MCF 10A (cell line): ENCODE results near the gene CCR5AS.
"Not testable (repeated sequence)": the region's sequence is repeated elsewhere in the genome, so short reads cannot be mapped to it uniquely, and the experiment has no call there.

ENCODE experiments used
- BruUV-seq: library from RNA; stranded (reverse); fragments of 400-500 nt; replicated peaks from 2 replicates; lab custom pipeline; 2021; lab: Mats Ljungman, UMichigan
- CTCF ChIA-PET: fragments of 300-600 bp; sonication (Branson Sonifier 250); formaldehyde crosslinking; extraction: SDS; loops from one replicate; lab custom pipeline; 2021; ENCODE audit warnings: antibody characterized with exemption, inconsistent platforms; lab: Yijun Ruan, JAX
- POLR2A ChIA-PET: fragments of 300-600, 350-650 bp; sonication (Branson Sonifier 250); formaldehyde crosslinking; extraction: SDS; loops from one replicate; lab custom pipeline; 2020; ENCODE audit warnings: antibody characterized with exemption, inconsistent platforms; lab: Yijun Ruan, JAX
- DNase-seq: peaks from one replicate; pipeline ENCODE4 v3.0.0-alpha.2; 2018; ENCODE audit not compliant: unreplicated experiment
- H3K27ac Mint-ChIP-seq: one replicate; pipeline ENCODE4 v1.8.0; 2022; ENCODE audit warnings: mild to moderate bottlenecking, low read depth, mixed read lengths; ENCODE audit not compliant: unreplicated experiment
- H3K27me3 Mint-ChIP-seq: one replicate; pipeline ENCODE4 v1.8.0; 2022; ENCODE audit warnings: mixed read lengths; ENCODE audit not compliant: insufficient read depth, unreplicated experiment
- H3K36me3 Mint-ChIP-seq: one replicate; pipeline ENCODE4 v1.8.0; 2022; ENCODE audit warnings: mild to moderate bottlenecking, moderate library complexity, mixed read lengths; ENCODE audit not compliant: insufficient read depth, unreplicated experiment
- H3K4me1 Mint-ChIP-seq: one replicate; pipeline ENCODE4 v1.8.0; 2022; ENCODE audit warnings: mixed read lengths; ENCODE audit not compliant: insufficient read depth, unreplicated experiment
- H3K4me3 Mint-ChIP-seq: one replicate; pipeline ENCODE4 v1.8.0; 2022; ENCODE audit warnings: mild to moderate bottlenecking, moderate library complexity, mixed read lengths; ENCODE audit not compliant: unreplicated experiment
- H3K9me3 Mint-ChIP-seq: one replicate; pipeline ENCODE4 v1.8.0; 2022; ENCODE audit warnings: mixed read lengths; ENCODE audit not compliant: unreplicated experiment
- CTCF ChIP-seq: fragments of 200-600 bp; IDR thresholded peaks from one replicate; pipeline ENCODE4 v1.8.0; 2022; ENCODE audit warnings: antibody characterized with exemption, mild to moderate bottlenecking; ENCODE audit not compliant: unreplicated experiment
- intact Hi-C: fragments of 100-400 bp; cut with micrococcal nuclease; formaldehyde crosslinking; loops from 2 replicates; pipeline ENCODE4 v1.14.1; 2022

The CCR5AS gene

DNA sequence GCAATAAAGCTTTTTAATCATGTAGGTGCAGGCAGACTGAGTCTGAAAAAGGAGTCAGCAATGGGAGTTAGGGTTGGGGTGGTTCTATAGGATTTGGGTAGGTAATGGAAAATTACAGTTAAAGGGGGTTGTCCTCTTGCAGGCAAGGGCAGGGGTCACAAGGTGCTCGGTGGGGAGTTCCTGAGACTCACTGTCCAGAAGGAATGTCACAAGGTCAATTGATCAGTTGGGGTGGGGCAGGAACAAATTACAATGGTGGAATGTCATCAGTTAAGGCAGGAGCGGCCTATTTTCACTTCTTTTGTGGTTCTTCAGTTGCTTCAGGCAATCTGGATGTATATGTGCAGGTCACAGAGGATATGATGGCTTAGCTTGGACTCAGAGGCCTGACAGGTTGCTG, 13.9 kb downstream of the CCR5AS start:
- Mint-ChIP-seq H3K9me3 (no peaks in the 10 kb centered on the region), H3K27me3 (no peaks in the 10 kb centered on the region), H3K36me3 (peaks cover 6% of the 10 kb centered on the region), H3K4me3 (no peak overlapping the region), H3K27ac (no peak overlapping the region), H3K4me1 (peaks cover 17% of the 10 kb centered on the region)
- ChIA-PET POLR2A (no interaction called here), CTCF (interaction anchor here (0.6 kb wide), 1 partner anchor 55 kb away, joined by 3 read pairs; no protein-coding TSS in a partner anchor)
- intact Hi-C loops = no loop called here
- no TSS peak for BruUV-seq
- no peak for TF ChIP-seq CTCF
- DNase-seq = no peak

DNA sequence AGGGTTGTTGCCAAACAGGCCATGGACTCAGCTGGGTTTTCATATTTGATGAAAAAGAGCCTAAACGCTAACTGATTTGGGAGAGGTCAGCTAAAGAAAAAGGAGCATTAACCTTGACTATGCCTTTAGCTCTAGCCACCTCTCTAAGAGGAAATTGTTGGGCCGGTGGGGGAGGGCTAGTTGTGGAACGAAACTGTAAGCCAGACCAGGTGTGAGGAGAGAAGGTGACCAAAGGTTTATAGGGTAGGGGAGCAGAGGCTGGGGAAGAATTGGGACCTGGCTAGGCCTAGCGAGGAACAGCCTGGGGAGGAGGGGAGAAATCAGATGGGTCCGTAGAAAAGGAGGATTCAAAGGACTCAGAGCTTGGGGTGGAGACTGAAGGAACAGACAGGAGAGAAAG, 15.3 kb downstream of the CCR5AS start:
- BruUV-seq, H3K9me3 Mint-ChIP-seq, intact Hi-C loops, H3K4me3 Mint-ChIP-seq, DNase-seq, H3K36me3 Mint-ChIP-seq, H3K27me3 Mint-ChIP-seq, H3K27ac Mint-ChIP-seq: not testable (repeated sequence)
- peaks cover 22% of the 10 kb centered on the region for H3K4me1 Mint-ChIP-seq
- CTCF ChIA-PET = interaction anchor here (0.7 kb wide), 1 partner anchor 549 kb away, joined by 5 read pairs; no protein-coding TSS in a partner anchor
- POLR2A ChIA-PET = interaction anchor here (0.7 to 1.0 kb wide), 2 partner anchors 21 to 525 kb away, joined by 3 read pairs; partner anchors contain the start of gene CCR5

- Mint-ChIP-seq H3K27ac (no peak overlapping the region), H3K4me3 (no peak overlapping the region), H3K36me3 (peaks cover 6% of the 10 kb centered on the region), H3K9me3 (no peaks in the 10 kb centered on the region), H3K27me3 (no peaks in the 10 kb centered on the region), H3K4me1 (peaks cover 24% of the 10 kb centered on the region)
- ChIA-PET CTCF (interaction anchor here (0.6 kb wide), 1 partner anchor 48 kb away, joined by 3 read pairs; no protein-coding TSS in a partner anchor), POLR2A (no interaction called here)
- BruUV-seq = no TSS peak
- no peak for DNase-seq
- no peak for TF ChIP-seq CTCF
- intact Hi-C loops = no loop called here
Measured at GRCh38 chr3:46389306-46389705, 17.6 kb downstream of the CCR5AS start.

- H3K27me3 Mint-ChIP-seq, POLR2A ChIA-PET: not testable (repeated sequence)
Measured at GRCh38 chr3:46388847-46389246, 18.0 kb downstream of the CCR5AS start.

GRCh38 chr3:46386205-46386604, 20.7 kb downstream of the CCR5AS start:
- intact Hi-C loops = loop anchor here (2.0 kb wide), 1 partner anchor 57 kb away; no protein-coding TSS in a partner anchor
- no peaks in the 10 kb centered on the region for H3K9me3 Mint-ChIP-seq
- no peak overlapping the region for H3K27ac Mint-ChIP-seq
- peaks cover 14% of the 10 kb centered on the region for H3K4me1 Mint-ChIP-seq
- BruUV-seq = no TSS peak
- H3K27me3 Mint-ChIP-seq = no peaks in the 10 kb centered on the region
- no peaks in the 10 kb centered on the region for H3K36me3 Mint-ChIP-seq
- POLR2A ChIA-PET = interaction anchor here (0.6 to 1.3 kb wide), 12 partner anchors 8 to 1606 kb away, joined by 3 to 7 read pairs (median 3); no protein-coding TSS in a partner anchor
- TF ChIP-seq CTCF = no peak
- peak overlapping the region; percentile 57 for H3K4me3 Mint-ChIP-seq
- CTCF ChIA-PET = interaction anchor here (1.0 to 1.9 kb wide), 4 partner anchors 9 to 301 kb away, joined by 3 to 6 read pairs (median 4); no protein-coding TSS in a partner anchor
- DNase-seq = peak; percentile 93

More at GRCh38 chr3:46388847-46389246, 18.0 kb downstream of the CCR5AS start:
- intact Hi-C loops, H3K4me3 Mint-ChIP-seq, H3K36me3 Mint-ChIP-seq, BruUV-seq, H3K27ac Mint-ChIP-seq, DNase-seq, H3K9me3 Mint-ChIP-seq: not testable (repeated sequence)
- H3K4me1 Mint-ChIP-seq = peaks cover 24% of the 10 kb centered on the region
- CTCF ChIA-PET = interaction anchor here (0.6 to 0.7 kb wide), 2 partner anchors 11 to 48 kb away, joined by 3 read pairs; no protein-coding TSS in a partner anchor
